Measurements from ENCODE around the gene RTN1. TPM values are rescaled to one million over a fixed set of nuclear protein-coding genes. Genes with fewer than 3 reads are reported as not detected.

The RTN1 gene
- total and polyA plus RNA-seq, 8 donors, result 0.61 to 10.6 (median 2.4) TPM; not detected in 2

DNA sequence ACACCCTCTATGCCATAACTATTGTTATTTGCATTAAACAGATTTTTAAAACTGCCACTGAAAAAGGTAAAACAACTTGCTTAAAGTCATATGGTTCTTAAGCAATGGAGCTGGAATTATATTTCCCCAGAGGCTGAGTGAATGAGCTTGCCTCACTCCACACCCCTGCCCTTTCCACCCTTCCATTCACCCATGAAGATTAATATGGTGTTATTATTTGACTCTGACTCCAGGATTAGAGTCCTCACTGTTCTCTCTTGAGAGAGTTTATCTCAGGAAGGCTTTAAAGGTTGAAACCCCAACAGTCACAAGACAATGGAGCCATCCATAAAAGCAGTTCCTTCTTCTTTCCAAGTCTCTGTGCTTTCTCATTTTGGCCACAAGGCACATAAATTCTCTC lies 84.9 kb downstream of the RTN1 start:
- Histone ChIP-seq H3K4me3 (no peak overlapping the region), H3K36me3 (no peaks in the 10 kb centered on the region), H3K27me3 (no peaks in the 10 kb centered on the region), H3K9me3 (no peaks in the 10 kb centered on the region), H3K27ac (no peak overlapping the region), H3K4me1 (peaks cover 0 to 10% (median 0%) of the 10 kb centered on the region in 4 donors)
- DNase-seq, result no peak
- TF ChIP-seq POLR2A (IDR thresholded peaks at IDR 0.05) (no peak), POLR2AphosphoS5 (IDR thresholded peaks at IDR 0.05) (no peak)
- TF ChIP-seq, protein P1, sequence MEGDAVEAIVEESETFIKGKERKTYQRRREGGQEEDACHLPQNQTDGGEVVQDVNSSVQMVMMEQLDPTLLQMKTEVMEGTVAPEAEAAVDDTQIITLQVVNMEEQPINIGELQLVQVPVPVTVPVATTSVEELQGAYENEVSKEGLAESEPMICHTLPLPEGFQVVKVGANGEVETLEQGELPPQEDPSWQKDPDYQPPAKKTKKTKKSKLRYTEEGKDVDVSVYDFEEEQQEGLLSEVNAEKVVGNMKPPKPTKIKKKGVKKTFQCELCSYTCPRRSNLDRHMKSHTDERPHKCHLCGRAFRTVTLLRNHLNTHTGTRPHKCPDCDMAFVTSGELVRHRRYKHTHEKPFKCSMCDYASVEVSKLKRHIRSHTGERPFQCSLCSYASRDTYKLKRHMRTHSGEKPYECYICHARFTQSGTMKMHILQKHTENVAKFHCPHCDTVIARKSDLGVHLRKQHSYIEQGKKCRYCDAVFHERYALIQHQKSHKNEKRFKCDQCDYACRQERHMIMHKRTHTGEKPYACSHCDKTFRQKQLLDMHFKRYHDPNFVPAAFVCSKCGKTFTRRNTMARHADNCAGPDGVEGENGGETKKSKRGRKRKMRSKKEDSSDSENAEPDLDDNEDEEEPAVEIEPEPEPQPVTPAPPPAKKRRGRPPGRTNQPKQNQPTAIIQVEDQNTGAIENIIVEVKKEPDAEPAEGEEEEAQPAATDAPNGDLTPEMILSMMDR (IDR thresholded peaks at IDR 0.05), result no peak
- intact Hi-C loops (cut with DNase I; ENCODE audit: low total_unique reads), result no loop called here

DNA sequence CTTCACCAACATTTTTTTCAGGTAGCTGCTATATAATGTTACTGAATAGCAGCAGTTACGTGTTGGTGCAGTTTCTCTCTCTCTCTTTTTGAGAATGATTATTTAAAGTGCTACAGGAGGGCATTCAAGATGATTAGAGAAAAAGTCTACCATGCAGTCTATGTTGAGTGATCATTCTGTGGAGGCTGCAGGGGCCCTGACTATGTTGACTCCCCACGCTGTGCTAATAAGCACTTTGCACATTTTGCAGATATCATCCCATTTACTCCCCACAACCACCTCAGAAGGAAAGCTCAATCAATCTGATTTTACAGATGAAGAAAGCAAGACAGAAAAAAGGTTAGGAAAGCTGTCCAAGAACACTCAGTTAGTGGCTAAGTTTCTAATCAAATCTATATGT lies 87.8 kb downstream of the RTN1 start:
- TF ChIP-seq, protein P1 (IDR thresholded peaks at IDR 0.05), result no peak
- TF ChIP-seq POLR2A (IDR thresholded peaks at IDR 0.05), result no peak
- TF ChIP-seq POLR2AphosphoS5 (IDR thresholded peaks at IDR 0.05), result no peak
- no peak for TF ChIP-seq EP300 (IDR thresholded peaks at IDR 0.05)
- intact Hi-C loops (cut with DNase I; ENCODE audit: low total_unique reads), result no loop called here

DNA sequence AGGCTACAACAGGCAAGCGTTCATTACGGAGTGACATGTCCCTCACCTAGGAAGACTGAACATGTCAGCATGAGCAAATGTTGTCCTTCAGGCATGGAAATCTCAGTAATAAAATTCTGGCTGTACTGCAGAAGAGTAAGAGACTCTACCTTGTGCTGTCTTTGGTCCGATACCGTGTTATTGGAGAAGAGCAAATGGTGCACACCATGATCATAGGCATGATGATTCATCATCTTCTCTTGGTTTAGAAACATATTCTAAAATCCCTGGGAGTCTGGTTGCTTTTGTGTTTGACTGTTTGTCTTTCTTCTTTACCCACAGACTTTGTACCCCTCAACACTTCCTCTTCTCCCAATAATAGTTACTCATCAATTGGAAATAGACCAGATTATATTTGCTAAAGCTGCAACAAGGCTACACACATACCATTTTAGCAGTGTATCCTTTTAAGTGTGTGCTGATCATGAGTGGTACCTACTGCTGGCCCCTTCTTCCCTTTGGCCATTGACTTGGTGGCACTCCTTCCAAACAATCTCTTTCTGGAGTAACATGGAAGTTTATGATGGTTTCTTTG lies 93.5 kb downstream of the RTN1 start:
- H3K9me3 ChIP-seq, result no peaks in the 10 kb centered on the region
- no peak for TF ChIP-seq POLR2AphosphoS5 (IDR thresholded peaks at IDR 0.05)
- H3K4me1 ChIP-seq, result no peaks in the 10 kb centered on the region
- H3K36me3 ChIP-seq, result no peaks in the 10 kb centered on the region
- intact Hi-C loops (cut with DNase I; ENCODE audit: low total_unique reads), result no loop called here
- H3K4me3 ChIP-seq, result no peak overlapping the region
- no peak for DNase-seq
- H3K27ac ChIP-seq, result no peak overlapping the region
- 70 to 95% (median 83%) methylated on average over 4 of the region's 4 CpGs for WGBS, 5 donors
- H3K27me3 ChIP-seq, result no peaks in the 10 kb centered on the region

More for the DNA sequence above, 87.8 kb downstream of the RTN1 start:
- no peak overlapping the region for H3K4me3 ChIP-seq
- 68 to 82% (median 75%) methylated on average over 2 of the region's 2 CpGs for WGBS, 5 donors
- DNase-seq, result no peak
- H3K4me1 ChIP-seq, result peaks cover 0 to 4% (median 0%) of the 10 kb centered on the region in 4 donors
- no peaks in the 10 kb centered on the region for H3K27me3 ChIP-seq
- no peak overlapping the region for H3K27ac ChIP-seq
- H3K36me3 ChIP-seq, result no peaks in the 10 kb centered on the region
- H3K9me3 ChIP-seq, result no peaks in the 10 kb centered on the region

DNA sequence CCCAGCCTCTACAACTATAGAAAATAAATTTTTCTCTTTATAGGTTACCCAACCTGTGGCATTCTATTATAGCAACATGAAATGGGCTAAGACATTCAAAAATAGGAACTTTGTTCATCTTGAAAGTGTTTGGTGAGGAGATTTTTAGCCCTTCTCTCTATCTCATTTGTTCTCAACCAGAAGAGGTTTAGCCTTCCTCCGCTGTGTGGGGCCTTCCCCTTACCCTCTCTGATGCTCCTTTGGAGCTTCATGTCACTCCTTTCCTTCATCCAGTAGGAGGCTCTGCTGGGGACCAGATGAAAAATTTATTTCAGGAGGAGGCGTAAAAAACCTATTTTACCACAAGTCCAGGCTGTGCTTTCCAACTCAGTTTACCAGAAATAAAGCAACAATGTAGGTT lies 94.1 kb downstream of the RTN1 start:
- Histone ChIP-seq H3K27ac (no peak overlapping the region), H3K4me1 (no peaks in the 10 kb centered on the region), H3K9me3 (no peaks in the 10 kb centered on the region), H3K27me3 (no peaks in the 10 kb centered on the region), H3K4me3 (no peak overlapping the region), H3K36me3 (no peaks in the 10 kb centered on the region)
- intact Hi-C loops (cut with DNase I; ENCODE audit: low total_unique reads), result no loop called here
- 84 to 97% (median 95%) methylated on average over 2 of the region's 2 CpGs for WGBS, 5 donors
- TF ChIP-seq, protein P1 (IDR thresholded peaks at IDR 0.05), result no peak
- TF ChIP-seq EP300 (IDR thresholded peaks at IDR 0.05) (no peak), POLR2AphosphoS5 (IDR thresholded peaks at IDR 0.05) (no peak), POLR2A (IDR thresholded peaks at IDR 0.05) (no peak)
- DNase-seq, result no peak

DNA sequence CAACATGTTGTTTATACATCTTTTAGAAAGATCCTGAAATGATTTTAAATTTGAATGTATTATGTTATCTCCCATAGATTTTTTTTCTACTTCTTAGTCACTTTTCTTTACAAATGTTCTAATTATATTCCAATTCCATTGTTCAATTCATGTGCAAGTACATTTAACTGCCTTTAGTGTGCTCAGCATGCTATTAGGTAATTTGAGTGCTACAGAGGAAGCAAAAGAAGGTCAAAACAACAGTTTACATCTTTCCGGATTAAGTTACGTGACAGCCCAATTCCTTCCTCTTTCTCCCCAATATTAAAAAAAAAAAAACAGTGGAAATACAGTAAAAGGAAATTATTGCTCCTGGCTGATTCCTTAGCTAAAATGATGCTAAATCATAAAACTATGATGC lies 98.3 kb downstream of the RTN1 start:
- 37 to 71% (median 56%) methylated on average over 2 of the region's 2 CpGs for WGBS, 5 donors
- intact Hi-C loops (cut with DNase I; ENCODE audit: low total_unique reads), result no loop called here
- no peaks in the 10 kb centered on the region for H3K4me1 ChIP-seq

More for the DNA sequence above, 98.3 kb downstream of the RTN1 start:
- no peaks in the 10 kb centered on the region for H3K9me3 ChIP-seq
- H3K4me3 ChIP-seq, result no peak overlapping the region
- DNase-seq, result no peak
- TF ChIP-seq POLR2AphosphoS5 (IDR thresholded peaks at IDR 0.05), result no peak
- TF ChIP-seq EP300 (IDR thresholded peaks at IDR 0.05), result no peak
- TF ChIP-seq, protein P1 (IDR thresholded peaks at IDR 0.05), result no peak
- TF ChIP-seq POLR2A (IDR thresholded peaks at IDR 0.05), result no peak
- no peaks in the 10 kb centered on the region for H3K36me3 ChIP-seq
- no peak overlapping the region for H3K27ac ChIP-seq
- H3K27me3 ChIP-seq, result no peaks in the 10 kb centered on the region
